A549 (cell line): ENCODE results near the gene CACNA1I.

Experiments
- CTCF ChIP-seq: fragments of >200 bp; sonication (Bioruptor Twin); formaldehyde crosslinking; IDR thresholded peaks from 3 replicates; pipeline ENCODE4 v1.5.1; 2016
- E2F6 ChIP-seq: IDR thresholded peaks from 2 replicates; pipeline ENCODE4 v1.6.1; 2012; ENCODE audit warnings: low read depth, borderline replicate concordance
- EP300 ChIP-seq, 2 experiments: fragments of >200 bp; sonication (Bioruptor Twin); formaldehyde crosslinking; IDR thresholded peaks; 2 replicates in 1 of 2; 3 replicates in 1 of 2; pipeline ENCODE4 v1.6.1; 2016 to 2017
- HOXB13 ChIP-seq: fragments of 250-450 bp; sonication (Bioruptor Pico); IDR thresholded peaks from 2 replicates; pipeline ENCODE4 v1.5.0; 2020; ENCODE audit warnings: low read depth, mild to moderate bottlenecking, moderate library complexity
- MAFK ChIP-seq: fragments of 450-650 bp; IDR thresholded peaks from 2 replicates; pipeline ENCODE4 v1.6.1; 2014; ENCODE audit not compliant: partially characterized antibody
- MAX ChIP-seq: IDR thresholded peaks from 2 replicates; pipeline ENCODE4 v1.6.1; 2012
- POLR2A ChIP-seq: IDR thresholded peaks from 2 replicates; pipeline ENCODE4 v1.6.1; 2012; ENCODE audit warnings: mild to moderate bottlenecking, low read length
- POLR2AphosphoS2 ChIP-seq: conservative IDR thresholded peaks from 2 replicates; pipeline ENCODE4 v1.6.1; 2012; ENCODE audit warnings: low read length, improper control_type of control experiment, inconsistent platforms
- RAD21 ChIP-seq, 2 experiments: fragments of >200 bp in 1 of 2; sonication (Bioruptor Twin) in 1 of 2; formaldehyde crosslinking in 1 of 2; IDR thresholded peaks in 1 of 2; conservative IDR thresholded peaks in 1 of 2; 2 replicates in 1 of 2; 3 replicates in 1 of 2; pipeline ENCODE4 v1.6.1; 2012 to 2018; ENCODE audit warnings: inconsistent platforms in 1 of 2
- RCOR1 ChIP-seq: fragments of 150-350 bp; IDR thresholded peaks from 2 replicates; pipeline ENCODE4 v1.6.1; 2014; ENCODE audit warnings: antibody characterized with exemption, low read length, low read depth
- REST ChIP-seq: fragments of 200-600 bp; sonication (generic); IDR thresholded peaks from 2 replicates; pipeline ENCODE4 v1.6.1; 2016; ENCODE audit warnings: antibody characterized with exemption, mild to moderate bottlenecking, moderate library complexity
- SREBF2 ChIP-seq: fragments of 450-650 bp; IDR thresholded peaks from 2 replicates; pipeline ENCODE4 v1.6.1; 2014; ENCODE audit warnings: mild to moderate bottlenecking, moderate library complexity

DNA sequence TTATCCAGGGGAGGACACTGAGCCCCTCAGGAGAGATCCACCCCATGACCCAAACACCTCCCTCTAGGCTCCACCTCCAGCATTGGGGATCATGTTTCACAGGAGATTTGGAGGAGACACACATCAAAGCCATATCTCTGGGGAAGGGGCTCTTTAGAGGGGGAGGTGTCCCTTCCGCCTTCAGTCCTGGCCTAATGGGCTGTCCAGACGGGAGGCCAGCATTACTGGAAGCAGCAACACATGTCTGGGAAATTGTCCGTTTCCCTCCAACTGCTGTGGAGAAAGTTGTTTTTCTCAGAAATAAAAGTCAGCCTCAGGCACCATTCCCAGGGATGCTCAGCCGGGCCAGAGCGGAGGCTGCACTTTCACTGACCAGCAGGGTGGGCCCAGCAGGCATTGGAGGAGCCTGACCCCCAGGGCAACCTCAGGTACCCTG lies 9.5 kb downstream of the CACNA1I start:
- no peak for TF ChIP-seq MAFK
- TF ChIP-seq HOXB13 (CRISPR knock-in tag): no peak
- no peak for TF ChIP-seq CTCF
- no peak for TF ChIP-seq REST
- no peak for TF ChIP-seq EP300 (IDR thresholded peaks at IDR 0.05)
- no peak for TF ChIP-seq E2F6
- no peak for TF ChIP-seq POLR2AphosphoS2
- no peak for TF ChIP-seq POLR2A
- TF ChIP-seq RCOR1: no peak
- no peak for TF ChIP-seq MAX
- no peak for TF ChIP-seq SREBF2
- TF ChIP-seq RAD21 (conservative IDR thresholded peaks at IDR 0.05 in 1 of 2, IDR thresholded peaks at IDR 0.05 in 1 of 2): no peak
